GM18907 (cell line): ENCODE data around the gene PRPSAP1.
"Not testable (repeated sequence)": the region's sequence is repeated elsewhere in the genome, so short reads cannot be mapped to it uniquely, and the experiment has no call there.

Experiments
- ATAC-seq: cut with Tn5 transposase; IDR thresholded peaks from one replicate; pipeline ENCODE4 v1.9.1; 2021; ENCODE audit warnings: mild to moderate bottlenecking, moderate library complexity; ENCODE audit not compliant: unreplicated experiment

The PRPSAP1 gene

GRCh38 chr17:76327696-76328095 lies 26.0 kb downstream of the PRPSAP1 start:
- ATAC-seq: no peak

GRCh38 chr17:76326306-76326705 lies 27.4 kb downstream of the PRPSAP1 start:
- ATAC-seq: no peak

- ATAC-seq: no peak
These were observed 35.1 kb downstream of the PRPSAP1 start for GRCh38 chr17:76318586-76318985.

GRCh38 chr17:76317535-76317934 lies 36.2 kb downstream of the PRPSAP1 start:
- ATAC-seq: no peak

- ATAC-seq: no peak
These were observed 39.1 kb downstream of the PRPSAP1 start for GRCh38 chr17:76314392-76315227.

- ATAC-seq: no peak
These were observed 41.0 kb downstream of the PRPSAP1 start for GRCh38 chr17:76312735-76313134.

GRCh38 chr17:76309461-76309860 lies 44.3 kb downstream of the PRPSAP1 start:
- ATAC-seq: no peak

- ATAC-seq: no peak
These were observed 45.8 kb downstream of the PRPSAP1 start, which contains the start of gene QRICH2 for GRCh38 chr17:76307966-76308338. QRICH2 (minus strand) TSS chr17:76308276; CDS start chr17:76307998, 278 bp downstream.

- no peak for ATAC-seq
These were observed 46.3 kb downstream of the PRPSAP1 start for GRCh38 chr17:76307299-76307965.

- ATAC-seq: not testable (repeated sequence)
These were observed 48.6 kb downstream of the PRPSAP1 start for GRCh38 chr17:76305135-76305454.

- no peak for ATAC-seq
These were observed 49.2 kb downstream of the PRPSAP1 start for GRCh38 chr17:76304226-76305134.

- no peak for ATAC-seq
These were observed 56.3 kb downstream of the PRPSAP1 start for GRCh38 chr17:76297436-76297835.

- ATAC-seq: no peak
These were observed 56.8 kb downstream of the PRPSAP1 start for GRCh38 chr17:76296889-76297288.

GRCh38 chr17:76296186-76296585 lies 57.5 kb downstream of the PRPSAP1 start:
- ATAC-seq: no peak

- no peak for ATAC-seq
These were observed 60.6 kb downstream of the PRPSAP1 start for GRCh38 chr17:76293106-76293505.

- no peak for ATAC-seq
These were observed 61.1 kb downstream of the PRPSAP1 start for GRCh38 chr17:76292567-76292966.

GRCh38 chr17:76281573-76282371 lies 71.9 kb downstream of the PRPSAP1 start:
- no peak for ATAC-seq

- ATAC-seq: no peak
These were observed 73.1 kb downstream of the PRPSAP1 start for GRCh38 chr17:76280650-76281049.

- ATAC-seq: no peak
These were observed 73.9 kb downstream of the PRPSAP1 start for GRCh38 chr17:76279742-76280287.
